Right lobe of liver (tissue), 6 donors: ENCODE results near the gene PRSS56. TPM values are rescaled to one million over a fixed set of nuclear protein-coding genes. Genes with fewer than 3 reads are reported as not detected.

Source experiments
- ATAC-seq, 4 donors: fragments of 200-7000 bp; cut with Tn5 transposase; one replicate each; pipeline ENCODE4 v1.9.1; 2020; ENCODE audit warnings: mild to moderate bottlenecking in 4 of 4, moderate library complexity in 4 of 4
- DNase-seq, 3 donors: peaks; one replicate each; pipeline ENCODE4 v3.0.0-alpha.2; 2020
- H3K27ac ChIP-seq, 3 donors: fragments of 200-600 bp; one replicate each; pipeline ENCODE4 v1.8.0; 2022
- H3K27me3 ChIP-seq, 2 donors: fragments of 200-600 bp; one replicate each; pipeline ENCODE4 v1.8.0; 2022
- H3K36me3 ChIP-seq, 4 donors: fragments of 200-600 bp; sonication (generic) in 1 of 4; one replicate each; pipeline versions ENCODE4 v1.5.1 to v1.8.0; 2017 to 2022; ENCODE audit warnings: control low read depth in 1 of 4
- H3K4me1 ChIP-seq, 4 donors: fragments of 200-600 bp; sonication (generic) in 1 of 4; one replicate each; pipeline versions ENCODE4 v1.5.1 to v1.8.0; 2017 to 2022; ENCODE audit warnings: control low read depth in 1 of 4
- H3K4me3 ChIP-seq, 3 donors: fragments of 200-600 bp; one replicate each; pipeline ENCODE4 v1.8.0; 2022
- H3K9me3 ChIP-seq, 4 donors: fragments of 200-600 bp; sonication (generic) in 1 of 4; one replicate each; pipeline versions ENCODE4 v1.5.1 to v1.8.0; 2017 to 2022; ENCODE audit warnings: control low read depth in 1 of 4
- POLR2A ChIP-seq: fragments of 450-650 bp; IDR thresholded peaks from one replicate; pipeline ENCODE4 v1.6.1; 2017; ENCODE audit warnings: antibody characterized with exemption, mild to moderate bottlenecking
- WGBS: methylation state at CpG from one replicate; pipeline ENCODE4 v1.1.6; 2018; ENCODE audit warnings: low coverage, low lambda C conversion rate; ENCODE audit not compliant: insufficient coverage; ENCODE audit errors: missing lambda C conversion rate; 5-methylcytosine and 5-hydroxymethylcytosine counted together
- intact Hi-C, 2 donors: fragments of 100-400 bp; cut with DNase I; formaldehyde crosslinking; loops; one replicate each; pipeline versions ENCODE4 v1.11.2 to v1.14.1; 2022
- total RNA-seq, 6 experiments: library from RNA; depleted of rRNA in 2 of 6; stranded (reverse); fragments of >200 nt in 2 of 6; fragmentation: NEBNext Ultra II Directional in 3 of 6; extraction: Animal tissue kit (Norgen Biotek cat#: 25700) in 3 of 6; gene quantifications; one replicate each; pipeline versions ENCODE4 v1.1.0 to v1.2.4, GENCODE V29; 2016 to 2023
- TF ChIP-seq, protein P1 (sequence below), 4 donors: fragments of 200-600 bp in 3 of 4; fragments of 450-650 bp in 1 of 4; IDR thresholded peaks; one replicate each; pipeline versions ENCODE4 v1.5.1 to v1.8.0; 2016 to 2022; ENCODE audit warnings: antibody characterized with exemption in 4 of 4, mild to moderate bottlenecking in 2 of 4
- donor health status: DM: no; HTN: yes; CAD: no.
- donor health status: DM: no; HTN: no; CAD: no.
- donor health status: DM: no; HTN: no; CAD: no.
- donor health status: DM: no; HTN: yes; CAD: no.
- donor health status: DM: no; HTN: yes; CAD: no.

The PRSS56 gene
- total RNA-seq, 6 experiments from 2014 or later: 0.19 TPM; not detected in 5

DNA sequence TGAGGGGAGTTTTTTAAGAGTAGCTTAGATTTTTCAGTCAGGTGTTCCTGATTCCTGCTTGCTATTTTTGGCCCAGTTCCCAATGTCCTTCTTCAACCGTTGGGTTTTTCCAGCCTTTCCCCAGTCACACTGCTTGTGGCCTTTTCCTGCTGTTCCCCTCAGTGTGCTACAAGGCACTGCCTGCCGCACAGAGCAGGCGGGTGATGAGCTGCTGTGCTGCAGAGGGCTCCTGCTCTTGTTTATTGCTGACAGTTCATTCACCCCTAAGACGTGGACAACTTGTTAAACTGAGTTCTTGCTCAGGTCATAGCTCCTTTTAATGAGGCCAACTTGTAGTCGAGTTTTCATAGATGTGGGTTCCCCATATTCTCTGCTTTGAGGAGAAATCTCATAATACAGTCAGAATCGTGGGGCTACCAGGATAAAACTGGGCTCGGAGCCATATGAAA is 50.9 kb downstream of the PRSS56 start:
- H3K36me3 ChIP-seq: peaks cover 7 to 41% (median 25%) of the 10 kb centered on the region in 4 donors

DNA sequence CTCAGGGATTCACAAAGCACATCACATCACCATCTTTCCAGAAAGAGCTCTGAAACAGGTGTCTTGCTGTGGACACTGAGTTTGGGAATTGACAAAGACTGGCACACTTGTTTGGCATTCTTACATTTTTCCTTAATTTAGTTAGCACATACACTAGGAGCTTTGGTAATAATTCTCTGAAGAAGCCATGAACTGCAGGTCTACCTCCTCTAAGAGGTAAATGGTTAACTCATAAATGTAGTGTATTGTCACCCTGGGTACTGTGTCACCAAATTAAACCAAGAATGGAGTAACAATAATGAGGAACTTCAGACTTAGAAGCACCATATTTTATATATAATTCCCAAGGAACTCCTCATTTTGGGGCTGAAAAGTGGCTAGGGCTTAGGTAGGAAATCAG is 52.9 kb downstream of the PRSS56 start:
- Histone ChIP-seq H3K4me3 (no peak overlapping the region), H3K36me3 (peaks cover 7 to 21% (median 12%) of the 10 kb centered on the region in 4 donors), H3K27me3 (no peaks in the 10 kb centered on the region), H3K4me1 (peaks cover 0 to 65% (median 34%) of the 10 kb centered on the region in 4 donors), H3K9me3 (no peaks in the 10 kb centered on the region), H3K27ac (peak overlapping the region; percentile 66 to 77 (median 70))
- intact Hi-C loops: no loop called here
- TF ChIP-seq, protein P1, sequence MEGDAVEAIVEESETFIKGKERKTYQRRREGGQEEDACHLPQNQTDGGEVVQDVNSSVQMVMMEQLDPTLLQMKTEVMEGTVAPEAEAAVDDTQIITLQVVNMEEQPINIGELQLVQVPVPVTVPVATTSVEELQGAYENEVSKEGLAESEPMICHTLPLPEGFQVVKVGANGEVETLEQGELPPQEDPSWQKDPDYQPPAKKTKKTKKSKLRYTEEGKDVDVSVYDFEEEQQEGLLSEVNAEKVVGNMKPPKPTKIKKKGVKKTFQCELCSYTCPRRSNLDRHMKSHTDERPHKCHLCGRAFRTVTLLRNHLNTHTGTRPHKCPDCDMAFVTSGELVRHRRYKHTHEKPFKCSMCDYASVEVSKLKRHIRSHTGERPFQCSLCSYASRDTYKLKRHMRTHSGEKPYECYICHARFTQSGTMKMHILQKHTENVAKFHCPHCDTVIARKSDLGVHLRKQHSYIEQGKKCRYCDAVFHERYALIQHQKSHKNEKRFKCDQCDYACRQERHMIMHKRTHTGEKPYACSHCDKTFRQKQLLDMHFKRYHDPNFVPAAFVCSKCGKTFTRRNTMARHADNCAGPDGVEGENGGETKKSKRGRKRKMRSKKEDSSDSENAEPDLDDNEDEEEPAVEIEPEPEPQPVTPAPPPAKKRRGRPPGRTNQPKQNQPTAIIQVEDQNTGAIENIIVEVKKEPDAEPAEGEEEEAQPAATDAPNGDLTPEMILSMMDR (IDR thresholded peaks at IDR 0.05): no peak
- no peak for TF ChIP-seq POLR2A
- no peak for DNase-seq
- ATAC-seq: peak in 1 of 4 donors; percentile 30

More for the DNA sequence above, 50.9 kb downstream of the PRSS56 start:
- Histone ChIP-seq H3K4me1 (peaks cover 0 to 49% (median 25%) of the 10 kb centered on the region in 4 donors), H3K9me3 (no peaks in the 10 kb centered on the region), H3K4me3 (no peak overlapping the region), H3K27me3 (no peaks in the 10 kb centered on the region), H3K27ac (peak overlapping the region in 2 of 3 donors; percentile 0 to 50)
- intact Hi-C loops: no loop called here
- 58% methylated on average over 7 of the region's 7 CpGs for WGBS
- peak; percentile 24 to 57 (median 42) for ATAC-seq
- DNase-seq: peak in 1 of 3 donors; percentile 32
- TF ChIP-seq, protein P1 (IDR thresholded peaks at IDR 0.05): no peak
- TF ChIP-seq POLR2A: no peak

DNA sequence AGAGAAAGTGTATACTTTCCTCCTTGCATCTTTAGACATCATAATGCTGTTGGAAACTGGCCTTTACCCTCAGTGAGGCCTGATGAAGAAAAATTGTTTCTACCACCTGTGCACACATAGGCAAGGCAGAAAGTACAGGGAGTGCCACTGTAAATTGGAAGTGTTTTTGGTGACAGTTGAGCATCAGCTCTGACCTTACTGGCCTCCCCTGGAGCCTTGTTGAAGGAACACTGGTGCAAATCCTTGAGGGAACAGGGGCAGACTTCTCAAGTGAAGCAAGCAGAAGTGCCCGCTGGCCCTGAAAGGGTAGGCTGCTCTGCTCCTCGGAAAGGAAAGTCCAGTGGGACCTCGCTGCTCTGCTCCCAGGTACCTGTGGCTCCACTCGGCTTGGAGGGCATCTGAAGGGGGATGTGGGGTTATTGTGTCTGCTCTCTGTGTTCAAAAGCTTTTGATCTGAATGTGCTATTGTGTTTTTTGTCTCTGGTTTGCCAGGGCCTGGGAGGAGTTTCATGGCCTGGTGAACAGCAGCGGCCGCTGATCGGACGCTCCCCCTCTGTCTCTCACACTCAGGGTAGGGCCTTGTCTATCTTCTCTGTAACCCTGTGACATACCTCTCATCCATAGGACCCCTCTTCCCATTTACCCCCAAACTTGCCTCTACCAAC is 53.7 kb downstream of the PRSS56 start:
- TF ChIP-seq, protein P1 (IDR thresholded peaks at IDR 0.05): no peak
- TF ChIP-seq POLR2A: no peak
- Histone ChIP-seq H3K9me3 (no peaks in the 10 kb centered on the region), H3K27me3 (no peaks in the 10 kb centered on the region), H3K4me1 (peaks cover 0 to 66% (median 34%) of the 10 kb centered on the region in 4 donors), H3K36me3 (peaks cover 2 to 13% (median 8%) of the 10 kb centered on the region in 4 donors), H3K27ac (peak overlapping the region; percentile 66 to 77 (median 70)), H3K4me3 (peak overlapping the region in 1 of 3 donors; percentile 16)
- no peak for DNase-seq
- ATAC-seq: peak in 3 of 4 donors; percentile 5 to 12 (median 9)
- no CpG with 5 or more reads among the region's 8 CpGs for WGBS
- intact Hi-C loops: no loop called here

DNA sequence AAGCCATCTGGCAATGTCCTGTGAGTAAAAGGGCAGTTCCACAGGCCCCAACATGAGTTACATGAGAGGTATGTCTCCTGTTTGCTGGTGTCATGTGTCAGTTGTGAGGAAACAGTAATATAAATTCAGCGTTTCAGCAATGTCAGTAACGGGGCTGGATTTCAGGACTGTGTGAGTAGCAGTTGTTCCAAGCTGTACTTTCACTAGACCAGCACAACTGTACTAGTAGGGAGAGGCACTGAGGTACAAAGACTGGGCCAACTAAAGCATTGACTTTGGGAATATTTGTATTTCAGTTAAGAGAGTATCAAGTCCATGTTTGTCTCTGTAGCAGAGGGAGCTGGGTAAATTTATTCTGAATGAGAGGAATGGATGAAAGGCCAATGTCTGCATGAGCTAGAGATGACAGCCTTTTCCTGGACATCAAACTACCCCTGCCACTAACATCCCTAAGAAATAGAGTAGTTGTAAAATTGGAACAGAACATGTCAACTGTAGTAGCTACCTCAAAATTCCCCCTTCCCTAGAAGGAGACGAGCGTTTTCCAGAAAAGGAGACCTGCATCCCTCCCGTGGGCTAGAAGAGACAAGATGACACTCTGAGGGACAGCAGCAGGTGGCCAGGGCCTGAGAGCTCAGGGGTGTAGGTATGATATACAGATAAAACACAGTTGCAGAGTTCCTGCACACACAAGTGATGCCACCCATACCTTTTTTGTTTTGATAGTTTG is 54.7 kb downstream of the PRSS56 start:
- Histone ChIP-seq H3K27me3 (no peaks in the 10 kb centered on the region), H3K27ac (peak overlapping the region; percentile 66 to 77 (median 70)), H3K4me3 (peak overlapping the region in 1 of 3 donors; percentile 16), H3K9me3 (no peaks in the 10 kb centered on the region), H3K4me1 (peaks cover 0 to 74% (median 34%) of the 10 kb centered on the region in 4 donors), H3K36me3 (peaks cover 0 to 3% (median 1%) of the 10 kb centered on the region in 4 donors)
- WGBS: 34% methylated on average over 5 of the region's 5 CpGs
- intact Hi-C loops: no loop called here
- peak; percentile 68 to 92 (median 88) for ATAC-seq
- peak; percentile 42 for TF ChIP-seq POLR2A
- TF ChIP-seq, protein P1 (IDR thresholded peaks at IDR 0.05): no peak
- no peak for DNase-seq

Other genes with a start within 250 kb of the PRSS56 start
- not detected for gene ALPP, start 141.6 kb upstream of the PRSS56 start, total RNA-seq
- not detected for gene ALPG, start 113.5 kb upstream of the PRSS56 start, total RNA-seq
- gene ALPI, start 64.2 kb upstream of the PRSS56 start, total RNA-seq: under 1 TPM in 2 of 6 experiments, not detected in 4; 0.19 to 0.25 TPM
- 1 to 10 TPM in 1 of 6 experiments, under 1 TPM in 3, not detected in 2; 0.22 to 1.3 (median 0.83) TPM for gene ECEL1, start 32.6 kb upstream of the PRSS56 start, total RNA-seq
- gene CHRND, start 5.8 kb downstream of the PRSS56 start, total RNA-seq: not detected
- not detected for gene CHRNG, start 19.3 kb downstream of the PRSS56 start, total RNA-seq
- 1 to 10 TPM in 3 of 6 experiments, under 1 TPM in 3; 0.68 to 1.5 (median 1.0) TPM for gene TIGD1, start 30.2 kb downstream of the PRSS56 start, total RNA-seq
- 10 to 100 TPM; 24.3 to 47.7 (median 42.0) TPM for gene EIF4E2, start 30.3 kb downstream of the PRSS56 start, total RNA-seq
- gene EFHD1, start 113.2 kb downstream of the PRSS56 start, total RNA-seq: 10 to 100 TPM in 4 of 6 experiments, 1 to 10 TPM in 2; 7.3 to 30.3 (median 10.7) TPM
- gene GIGYF2, start 176.9 kb downstream of the PRSS56 start, total RNA-seq: 10 to 100 TPM; 25.7 to 35.0 (median 32.6) TPM